MM.1S (cell line): ENCODE measurements around the gene TAF1D.
A peak's percentile ranks its signal among the peaks of the same experiment; 100 is the strongest.

Source experiments
- DNase-seq: peaks from one replicate; pipeline ENCODE4 v3.0.0-alpha.2; 2015
- H2AFZ ChIP-seq: fragments of 300-600 bp; sonication (generic); 2 replicates; pipeline ENCODE4 v1.6.0; 2016; ENCODE audit warnings: antibody characterized with exemption, low read length
- H3F3A ChIP-seq: fragments of 300-600 bp; sonication (generic); 2 replicates; pipeline ENCODE4 v1.6.1; 2016; ENCODE audit warnings: mild to moderate bottlenecking, antibody characterized with exemption, low read length, moderate library complexity, mixed read lengths; ENCODE audit not compliant: insufficient read depth
- H3K27ac ChIP-seq: fragments of 300-600 bp; sonication (generic); 2 replicates; pipeline ENCODE4 v1.5.1; 2016; ENCODE audit warnings: mild to moderate bottlenecking, low read length
- H3K27me3 ChIP-seq: fragments of 300-600 bp; sonication (generic); replicated peaks from 2 replicates; pipeline ENCODE4 v1.6.0; 2016; ENCODE audit warnings: low read length; ENCODE audit not compliant: insufficient read depth
- H3K36me3 ChIP-seq: fragments of 300-600 bp; sonication (generic); replicated peaks from 2 replicates; pipeline ENCODE4 v1.6.1; 2016; ENCODE audit warnings: mild to moderate bottlenecking, low read length, mixed read lengths; ENCODE audit not compliant: insufficient read depth
- H3K4me1 ChIP-seq: fragments of 300-600 bp; sonication (generic); 2 replicates; pipeline ENCODE4 v1.6.1; 2016; ENCODE audit warnings: low read length, mixed read lengths
- H3K4me2 ChIP-seq: fragments of 300-600 bp; sonication (generic); 2 replicates; pipeline ENCODE4 v1.6.0; 2016; ENCODE audit warnings: low read depth, low read length
- H3K4me3 ChIP-seq: fragments of 300-600 bp; sonication (generic); 2 replicates; pipeline ENCODE4 v1.5.1; 2016; ENCODE audit warnings: low read length, mixed read lengths
- H3K79me2 ChIP-seq: fragments of 300-600 bp; sonication (generic); 2 replicates; pipeline ENCODE4 v1.6.1; 2016; ENCODE audit warnings: mixed run types, low read length, mixed read lengths
- H3K9ac ChIP-seq: fragments of 300-600 bp; sonication (generic); 2 replicates; pipeline ENCODE4 v1.6.1; 2016; ENCODE audit warnings: low read length, mixed read lengths
- H3K9me2 ChIP-seq: fragments of 300-600 bp; sonication (generic); replicated peaks from 2 replicates; pipeline ENCODE4 v1.6.1; 2016; ENCODE audit warnings: mild to moderate bottlenecking, low read length, mixed read lengths; ENCODE audit not compliant: insufficient read depth
- H3K9me3 ChIP-seq: fragments of 300-600 bp; sonication (generic); replicated peaks from 2 replicates; pipeline ENCODE4 v1.6.1; 2016; ENCODE audit warnings: mild to moderate bottlenecking, low read length, mixed read lengths; ENCODE audit not compliant: insufficient read depth
- H4K20me1 ChIP-seq: fragments of 300-600 bp; sonication (generic); 2 replicates; pipeline ENCODE4 v1.6.1; 2016; ENCODE audit warnings: mild to moderate bottlenecking, low read length, moderate library complexity, mixed read lengths; ENCODE audit not compliant: insufficient read depth
- EZH2 ChIP-seq: fragments of 300-600 bp; sonication (generic); optimal IDR thresholded peaks from 2 replicates; pipeline ENCODE3; 2017; ENCODE audit warnings: low read depth, mild to moderate bottlenecking, antibody characterized with exemption, low read length, mixed read lengths
- EZH2phosphoT487 ChIP-seq: fragments of 300-600 bp; sonication (generic); IDR thresholded peaks from 2 replicates; pipeline ENCODE4 v1.6.1; 2018; ENCODE audit warnings: antibody characterized with exemption, low read length
- TF ChIP-seq, protein P1 (sequence below): fragments of 300-600 bp; sonication (generic); IDR thresholded peaks from 2 replicates; pipeline ENCODE4 v1.5.1; 2016; ENCODE audit warnings: antibody characterized with exemption, low read length, mixed read lengths

The TAF1D gene

DNA sequence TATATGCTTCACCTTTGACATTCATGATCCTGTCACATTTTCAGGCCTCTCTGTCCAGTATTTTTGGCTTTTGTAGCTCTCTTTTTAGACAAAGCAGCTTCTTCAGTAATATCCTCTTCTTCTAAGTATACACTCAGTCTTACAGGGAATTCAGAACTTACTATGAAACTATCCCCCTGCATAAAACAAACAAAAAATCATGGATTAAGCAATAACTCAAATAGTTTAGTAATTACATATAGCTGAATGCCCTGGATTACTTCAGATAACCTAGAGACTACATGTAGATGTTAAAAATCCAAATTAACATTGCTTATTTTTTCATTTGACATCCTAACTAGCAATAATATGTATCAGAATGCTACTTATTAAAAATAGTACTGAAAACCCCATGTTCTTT lies 5.2 kb downstream of the TAF1D start:
- Histone ChIP-seq H3K9ac (no peak overlapping the region; the same call in 1 of the 2 replicates), H3K36me3 (peaks cover 59% of the 10 kb centered on the region), H3K4me3 (no peak overlapping the region), H3K4me1 (peaks cover 23% of the 10 kb centered on the region), H3F3A (peaks cover 97% of the 10 kb centered on the region), H3K27ac (0 out of 2 replicates have a peak overlapping the region, but pooled peaks have one; percentile 1), H3K9me2 (no peaks in the 10 kb centered on the region), H3K4me2 (peak overlapping the region; percentile 88; the same call in 1 of the 2 replicates), H4K20me1 (peaks cover 60% of the 10 kb centered on the region; the same call in 1 of the 2 replicates), H2AFZ (no peak overlapping the region), H3K27me3 (no peaks in the 10 kb centered on the region), H3K79me2 (peaks cover 91% of the 10 kb centered on the region), H3K9me3 (no peaks in the 10 kb centered on the region)
- TF ChIP-seq EZH2phosphoT487 (no peak), EZH2 (no peak)
- TF ChIP-seq, protein P1, sequence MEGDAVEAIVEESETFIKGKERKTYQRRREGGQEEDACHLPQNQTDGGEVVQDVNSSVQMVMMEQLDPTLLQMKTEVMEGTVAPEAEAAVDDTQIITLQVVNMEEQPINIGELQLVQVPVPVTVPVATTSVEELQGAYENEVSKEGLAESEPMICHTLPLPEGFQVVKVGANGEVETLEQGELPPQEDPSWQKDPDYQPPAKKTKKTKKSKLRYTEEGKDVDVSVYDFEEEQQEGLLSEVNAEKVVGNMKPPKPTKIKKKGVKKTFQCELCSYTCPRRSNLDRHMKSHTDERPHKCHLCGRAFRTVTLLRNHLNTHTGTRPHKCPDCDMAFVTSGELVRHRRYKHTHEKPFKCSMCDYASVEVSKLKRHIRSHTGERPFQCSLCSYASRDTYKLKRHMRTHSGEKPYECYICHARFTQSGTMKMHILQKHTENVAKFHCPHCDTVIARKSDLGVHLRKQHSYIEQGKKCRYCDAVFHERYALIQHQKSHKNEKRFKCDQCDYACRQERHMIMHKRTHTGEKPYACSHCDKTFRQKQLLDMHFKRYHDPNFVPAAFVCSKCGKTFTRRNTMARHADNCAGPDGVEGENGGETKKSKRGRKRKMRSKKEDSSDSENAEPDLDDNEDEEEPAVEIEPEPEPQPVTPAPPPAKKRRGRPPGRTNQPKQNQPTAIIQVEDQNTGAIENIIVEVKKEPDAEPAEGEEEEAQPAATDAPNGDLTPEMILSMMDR: no peak
- no peak for DNase-seq

DNA sequence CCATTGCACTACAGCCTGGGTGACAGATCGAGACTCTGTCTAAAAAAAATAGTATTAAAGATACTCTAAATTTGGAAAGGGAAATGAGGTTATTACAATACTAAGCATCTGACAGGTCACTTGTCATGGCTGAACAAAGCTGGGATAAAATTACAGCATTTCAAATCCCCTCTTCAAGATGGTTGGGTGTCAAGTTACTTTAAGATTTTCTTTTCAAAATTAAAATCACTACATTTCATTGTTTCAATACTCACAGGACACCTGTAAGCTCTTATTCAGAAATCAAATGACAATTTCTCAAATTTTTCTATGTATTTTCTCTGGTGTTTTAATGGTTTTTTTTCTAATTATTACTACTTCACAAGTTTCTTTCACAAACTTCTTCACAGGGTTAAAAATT lies 5.7 kb downstream of the TAF1D start:
- peaks cover 89% of the 10 kb centered on the region for H3K79me2 ChIP-seq
- H3K9me2 ChIP-seq: no peaks in the 10 kb centered on the region
- H3F3A ChIP-seq: peaks cover 97% of the 10 kb centered on the region
- H3K36me3 ChIP-seq: peaks cover 64% of the 10 kb centered on the region
- H4K20me1 ChIP-seq: peaks cover 65% of the 10 kb centered on the region; the same call in 1 of the 2 replicates
- peaks cover 23% of the 10 kb centered on the region for H3K4me1 ChIP-seq
- peak overlapping the region; percentile 88; the same call in 1 of the 2 replicates for H3K4me2 ChIP-seq
- no peak overlapping the region for H3K4me3 ChIP-seq
- no peak overlapping the region for H3K9ac ChIP-seq
- no peak overlapping the region for H2AFZ ChIP-seq
- no peak for DNase-seq
- TF ChIP-seq EZH2phosphoT487: no peak
- TF ChIP-seq, protein P1: no peak
- no peak for TF ChIP-seq EZH2
- no peaks in the 10 kb centered on the region for H3K9me3 ChIP-seq
- 0 out of 2 replicates have a peak overlapping the region, but pooled peaks have one; percentile 1 for H3K27ac ChIP-seq
- no peaks in the 10 kb centered on the region for H3K27me3 ChIP-seq

DNA sequence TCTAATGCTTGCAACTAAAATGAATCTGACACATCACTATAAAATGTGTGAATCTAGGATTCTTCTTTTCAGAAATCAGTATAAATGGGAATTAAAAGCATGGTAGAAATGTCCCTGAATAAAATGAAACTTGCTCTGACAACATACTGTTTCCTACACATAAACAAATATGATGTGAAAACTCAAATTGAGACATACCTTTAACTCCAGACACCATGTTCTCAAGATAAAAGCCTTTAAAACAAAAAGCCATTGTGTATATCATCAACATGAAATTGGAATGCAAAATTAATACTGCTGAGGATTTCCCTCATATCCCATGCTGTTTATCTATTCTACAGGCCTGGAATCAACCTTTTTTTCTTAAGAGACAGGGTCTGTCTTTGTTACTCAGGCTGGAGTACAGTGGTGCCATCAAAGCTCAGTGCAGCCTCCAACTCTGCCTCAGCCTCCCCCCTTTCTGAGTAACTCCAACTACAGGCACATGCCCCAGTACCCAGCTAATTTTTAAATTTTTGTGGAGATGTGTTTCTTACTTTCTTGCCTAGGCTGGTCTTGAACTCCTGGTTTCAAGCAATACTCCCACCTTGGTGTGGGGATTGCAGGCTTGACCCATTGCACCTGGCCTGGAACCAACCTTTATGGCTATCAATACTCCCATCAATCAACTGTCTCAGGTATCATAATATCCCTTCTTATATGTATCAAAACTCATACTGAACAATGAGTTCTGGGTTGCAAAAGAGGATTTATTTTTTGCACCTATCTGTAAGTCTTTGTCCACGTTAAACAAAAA lies 6.7 kb downstream of the TAF1D start:
- no peaks in the 10 kb centered on the region for H3K9me3 ChIP-seq
- no peak overlapping the region for H3K4me2 ChIP-seq
- no peak overlapping the region for H3K9ac ChIP-seq
- H3K9me2 ChIP-seq: no peaks in the 10 kb centered on the region
- H2AFZ ChIP-seq: no peak overlapping the region
- H3F3A ChIP-seq: peaks cover 97% of the 10 kb centered on the region
- peaks cover 23% of the 10 kb centered on the region for H3K4me1 ChIP-seq
- no peak overlapping the region for H3K27ac ChIP-seq
- DNase-seq: no peak
- no peak overlapping the region for H3K4me3 ChIP-seq
- H3K27me3 ChIP-seq: no peaks in the 10 kb centered on the region
- peaks cover 74% of the 10 kb centered on the region for H3K36me3 ChIP-seq
- peaks cover 79% of the 10 kb centered on the region for H3K79me2 ChIP-seq
- H4K20me1 ChIP-seq: peaks cover 73% of the 10 kb centered on the region; the same call in 1 of the 2 replicates
- TF ChIP-seq, protein P1: no peak
- TF ChIP-seq EZH2phosphoT487 (no peak), EZH2 (no peak)
